HepG2 (cell line): ENCODE results near the gene RTN3. TPM values are rescaled to one million over a fixed set of nuclear protein-coding genes. Genes with fewer than 3 reads are reported as not detected.

ENCODE experiments used
- ATAC-seq: fragments of 200-7000 bp; cut with Tn5 transposase; 3 replicates; pipeline ENCODE4 v1.9.1; 2020; ENCODE audit warnings: mild to moderate bottlenecking, moderate library complexity
- BruUV-seq: library from RNA; stranded (reverse); fragments of 400-500 nt; replicated peaks from 2 replicates; lab custom pipeline; 2021; lab: Mats Ljungman, UMichigan
- CTCF ChIA-PET: fragments of 300-600 bp; formaldehyde crosslinking; extraction: SDS; loops from one replicate; lab custom pipeline; 2021; ENCODE audit warnings: low total read pairs, inconsistent platforms, low intra/inter-chr PET ratio; lab: Yijun Ruan, JAX
- POLR2A ChIA-PET: fragments of 350-600 bp; sonication (Branson Sonifier 250); formaldehyde crosslinking; loops from one replicate; lab custom pipeline; 2020; ENCODE audit warnings: antibody characterized with exemption, inconsistent platforms; lab: Yijun Ruan, JAX
- DNase-seq: peaks from one replicate; pipeline ENCODE4 v3.0.0-alpha.2; 2015; ENCODE audit warnings: low spot score
- FAIRE-seq: peaks from 3 replicates; lab custom pipeline; 2011; peaks lifted over from hg19 to GRCh38; lab: Jason Lieb, UNC
- H2AFZ ChIP-seq: one replicate; pipeline ENCODE4 v1.6.1; 2011; ENCODE audit warnings: low read length, inconsistent platforms
- H3K27ac ChIP-seq: fragments of 300-600 bp; 3 replicates; pipeline ENCODE4 v1.8.0; 2011; ENCODE audit warnings: mixed run types, mild to moderate bottlenecking, mixed read lengths, low read length, inconsistent platforms; ENCODE audit not compliant: insufficient read depth; ENCODE audit errors: extremely low read length
- H3K27me3 ChIP-seq, 2 experiments: fragments of 200-600 bp in 1 of 2; 2 replicates in 1 of 2; 3 replicates in 1 of 2; pipeline versions ENCODE4 v1.6.0 to v1.8.0; 2011; ENCODE audit warnings: low read length in 2 of 2, mild to moderate bottlenecking in 2 of 2, moderate library complexity in 2 of 2, inconsistent platforms in 1 of 2; ENCODE audit not compliant: insufficient read depth in 2 of 2, control insufficient read depth in 1 of 2
- H3K36me3 ChIP-seq, 2 experiments: fragments of 200-600 bp in 1 of 2; replicated peaks in 1 of 2; 2 replicates in 1 of 2; 3 replicates in 1 of 2; pipeline versions ENCODE4 v1.5.1 to v1.8.0; 2011; ENCODE audit warnings: low read length in 2 of 2, inconsistent platforms in 1 of 2; ENCODE audit not compliant: insufficient read depth in 2 of 2, control insufficient read depth in 1 of 2
- H3K4me1 ChIP-seq: 2 replicates; pipeline ENCODE4 v1.5.1; 2012; ENCODE audit warnings: low read length, inconsistent platforms; ENCODE audit not compliant: insufficient read depth
- H3K4me2 ChIP-seq: 2 replicates; pipeline ENCODE4 v1.6.0; 2011; ENCODE audit warnings: low read depth, low read length, inconsistent platforms
- H3K4me3 ChIP-seq, 3 experiments: fragments of 200-600 bp in 1 of 3; sonication (generic), shearing (Covaris generic) in 1 of 3; replicated peaks in 1 of 3; 2 replicates each; pipeline ENCODE4 v1.5.1; 2011 to 2016; ENCODE audit warnings: low read length in 3 of 3, inconsistent platforms in 2 of 3, low read depth in 2 of 3, mild to moderate bottlenecking in 2 of 3, control low read depth in 1 of 3, mixed read lengths in 1 of 3; ENCODE audit not compliant: insufficient read depth in 1 of 3
- H3K79me2 ChIP-seq: one replicate; pipeline ENCODE4 v1.6.1; 2011; ENCODE audit warnings: low read length, inconsistent platforms; ENCODE audit not compliant: insufficient read depth
- H3K9ac ChIP-seq: 2 replicates; pipeline ENCODE4 v1.6.0; 2011; ENCODE audit warnings: mild to moderate bottlenecking, low read depth, low read length, inconsistent platforms; ENCODE audit not compliant: insufficient read depth
- H3K9me3 ChIP-seq: 2 replicates; pipeline ENCODE4 v1.5.1; 2012; ENCODE audit warnings: mild to moderate bottlenecking, low read length
- H4K20me1 ChIP-seq: 2 replicates; pipeline ENCODE4 v1.6.0; 2011; ENCODE audit warnings: inconsistent platforms, mild to moderate bottlenecking, low read length, moderate library complexity; ENCODE audit not compliant: insufficient read depth
- ARID2 ChIP-seq: sonication (generic); formaldehyde crosslinking; IDR thresholded peaks from 2 replicates; pipeline ENCODE4 v1.8.1; 2022; ENCODE audit warnings: mild to moderate bottlenecking, missing genetic modification reagents, borderline replicate concordance
- BRF2 ChIP-seq: sonication (generic); formaldehyde crosslinking; IDR thresholded peaks from 2 replicates; pipeline ENCODE4 v1.8.1; 2022; ENCODE audit warnings: mild to moderate bottlenecking, missing genetic modification reagents
- FOXA1 ChIP-seq, 2 experiments: fragments of 450-650 bp in 1 of 2; sonication (generic) in 1 of 2; formaldehyde crosslinking in 1 of 2; IDR thresholded peaks; 2 replicates each; pipeline versions ENCODE4 v1.4.0 to v1.6.1; 2016 to 2020; ENCODE audit warnings: missing genetic modification reagents in 1 of 2
- FOXA3 ChIP-seq: IDR thresholded peaks from 2 replicates; pipeline ENCODE4 v1.6.1; 2016; ENCODE audit warnings: missing genetic modification reagents, missing compliant biosample characterization
- HDAC2 ChIP-seq: sonication (generic); formaldehyde crosslinking; IDR thresholded peaks from 2 replicates; pipeline ENCODE4 v1.4.0; 2020; ENCODE audit warnings: missing genetic modification reagents
- ISL2 ChIP-seq: sonication (generic); formaldehyde crosslinking; IDR thresholded peaks from 2 replicates; pipeline ENCODE4 v1.5.0; 2020; ENCODE audit warnings: missing genetic modification reagents
- MEIS2 ChIP-seq: sonication (generic); formaldehyde crosslinking; IDR thresholded peaks from 2 replicates; pipeline ENCODE4 v1.9.0; 2021; ENCODE audit warnings: mild to moderate bottlenecking, missing genetic modification reagents
- PATZ1 ChIP-seq: sonication (generic); formaldehyde crosslinking; IDR thresholded peaks from 2 replicates; pipeline ENCODE4 v1.4.0; 2020; ENCODE audit warnings: missing genetic modification reagents
- SCMH1 ChIP-seq: sonication (generic); formaldehyde crosslinking; IDR thresholded peaks from 2 replicates; pipeline ENCODE4 v1.9.0; 2021; ENCODE audit warnings: missing genetic modification reagents, mild to moderate bottlenecking, borderline replicate concordance
- SOX13 ChIP-seq, 3 experiments: fragments of 450-650 bp in 1 of 3; sonication (generic) in 1 of 3; formaldehyde crosslinking in 1 of 3; IDR thresholded peaks in 2 of 3; conservative IDR thresholded peaks in 1 of 3; 2 replicates each; pipeline versions ENCODE4 v1.5.0 to v1.6.1; 2016 to 2020; ENCODE audit warnings: antibody characterized with exemption in 1 of 3, mild to moderate bottlenecking in 1 of 3, missing compliant biosample characterization in 1 of 3, missing genetic modification reagents in 1 of 3, moderate library complexity in 1 of 3
- SOX6 ChIP-seq, 2 experiments: fragments of 450-650 bp in 1 of 2; sonication (generic) in 1 of 2; formaldehyde crosslinking in 1 of 2; IDR thresholded peaks; 2 replicates each; pipeline versions ENCODE4 v1.4.0 to v1.6.1; 2017 to 2020; ENCODE audit warnings: antibody characterized with exemption in 1 of 2, mild to moderate bottlenecking in 1 of 2, missing genetic modification reagents in 1 of 2
- ZBTB7B ChIP-seq: sonication (generic); formaldehyde crosslinking; IDR thresholded peaks from 2 replicates; pipeline ENCODE4 v1.4.0; 2020; ENCODE audit warnings: missing genetic modification reagents
- ZNF232 ChIP-seq: sonication (generic); formaldehyde crosslinking; IDR thresholded peaks from 2 replicates; pipeline ENCODE4 v1.4.0; 2020; ENCODE audit warnings: missing genetic modification reagents, borderline replicate concordance
- ZNF329 ChIP-seq: sonication (generic); formaldehyde crosslinking; IDR thresholded peaks from 2 replicates; pipeline ENCODE4 v1.9.0; 2021; ENCODE audit warnings: low read depth, mild to moderate bottlenecking, missing genetic modification reagents
- ZNF335 ChIP-seq: sonication (generic); formaldehyde crosslinking; IDR thresholded peaks from 2 replicates; pipeline ENCODE4 v1.4.0; 2020; ENCODE audit warnings: missing genetic modification reagents
- ZNF777 ChIP-seq: sonication (generic); formaldehyde crosslinking; IDR thresholded peaks from 2 replicates; pipeline ENCODE4 v1.4.0; 2020; ENCODE audit warnings: missing genetic modification reagents
- WGBS: methylation state at CpG from one replicate; pipeline ENCODE4 v1.1.6; 2017; ENCODE audit warnings: low lambda C conversion rate; 5-methylcytosine and 5-hydroxymethylcytosine counted together
- in situ Hi-C: cut with HindIII; loops from 2 replicates; pipeline ENCODE4 v1.10.0; 2017; ENCODE audit warnings: low pct_unique_long_range_greater_than_20kb; ENCODE audit not compliant: extremely low pct_ligation_motif_present
- intact Hi-C: fragments of 100-400 bp; cut with micrococcal nuclease; formaldehyde crosslinking; loops from one replicate; pipeline ENCODE4 v1.10.0; 2022; ENCODE audit not compliant: unreplicated experiment
- polyA plus RNA-seq, 8 experiments: library from polyadenylated mRNA; depleted of rRNA in 3 of 8; stranded (reverse) in 7 of 8; unstranded in 1 of 8; fragments of >200 nt; fragmentation: Illumina TruSeq in 4 of 8; extraction: Trizol in 4 of 8; gene quantifications; 2 replicates each; pipeline versions ENCODE4 v1.2.1 to v1.2.3, GENCODE V29; 2011 to 2016; ENCODE audit warnings: low read depth in 4 of 8, missing spikeins in 1 of 8, mixed read lengths in 1 of 8; ENCODE audit not compliant: insufficient read depth in 1 of 8
- total RNA-seq, 5 experiments: library from RNA; depleted of rRNA; stranded (reverse); fragments of >200 nt; fragmentation: Illumina TruSeq; extraction: Trizol; gene quantifications; 2 replicates each; pipeline ENCODE4 v1.2.3, GENCODE V29; 2016; ENCODE audit warnings: low read depth in 1 of 5
- TF ChIP-seq, protein P1 (sequence below): sonication (generic); formaldehyde crosslinking; IDR thresholded peaks from 2 replicates; pipeline ENCODE4 v1.4.0; 2020; ENCODE audit warnings: missing genetic modification reagents

The RTN3 gene
- total and polyA plus RNA-seq, 2 of the 13 experiments (the other 11 are each of a cell fraction or from before 2014, with no cell fraction given), result 32.2 to 41.1 TPM

- Histone ChIP-seq H3K27me3 (peaks cover 0 to 4% of the 10 kb centered on the region in 2 experiments; a peak in 2 of 5 replicates), H4K20me1 (no peaks in the 10 kb centered on the region; the same call in 1 of the 2 replicates), H3K4me3 (peak overlapping the region; percentile 65 to 98 (median 85)), H3K27ac (peak overlapping the region; percentile 86), H3K9me3 (no peaks in the 10 kb centered on the region), H3K9ac (peak overlapping the region; percentile 80; the same call in 1 of the 2 replicates), H3K4me1 (peaks cover 43% of the 10 kb centered on the region), H3K79me2 (peaks cover 7% of the 10 kb centered on the region), H3K36me3 (peaks cover 0 to 2% of the 10 kb centered on the region in 2 experiments; a peak in 1 of 5 replicates), H3K4me2 (peak overlapping the region; percentile 76), H2AFZ (no peak overlapping the region)
- FAIRE-seq, result peak; percentile 36
- 2% methylated on average over 4 of the region's 7 CpGs for WGBS
- ChIA-PET CTCF (interaction anchor here (1.1 kb wide), 1 partner anchor 179 kb away, joined by 3 read pairs; no protein-coding TSS in a partner anchor), POLR2A (interaction anchor here (0.9 to 4.3 kb wide), 12 partner anchors 10 to 885 kb away, joined by 3 to 22 read pairs (median 4); partner anchors contain the start of genes MARK2, RTN3 and SLC3A2)
- peak; percentile 47 for DNase-seq
- in situ Hi-C loops, result loop anchor here (10.0 kb wide), 1 partner anchor 148 kb away; the partner anchor contains the start of gene RCOR2
- intact Hi-C loops, result loop anchor here (2.0 to 10.0 kb wide), 4 partner anchors 70 to 181 kb away; no protein-coding TSS in a partner anchor
- ATAC-seq, result peak; percentile 47
- BruUV-seq, result no TSS peak
- TF ChIP-seq ZNF777 (CRISPR knock-in tag) (no peak), ZNF232 (no peak), PATZ1 (CRISPR knock-in tag) (peak; percentile 94), MEIS2 (CRISPR knock-in tag) (no peak), SCMH1 (CRISPR knock-in tag) (no peak), ZNF329 (CRISPR knock-in tag) (0 out of 2 replicates have a peak, but pooled peaks have one; percentile 28), ISL2 (CRISPR knock-in tag) (0 out of 2 replicates have a peak, but pooled peaks have one; percentile 15), ARID2 (CRISPR knock-in tag) (0 out of 2 replicates have a peak, but pooled peaks have one; percentile 23), SOX13 (IDR thresholded peaks at IDR 0.05) (no peak), SOX13 (CRISPR knock-in tag; conservative IDR thresholded peaks at IDR 0.05 in 1 of 2, IDR thresholded peaks at IDR 0.05 in 1 of 2) (peak in 1 of 2 experiments; percentile 46; a peak in 1 of 4 replicates), ZBTB7B (peak; percentile 54; the same call in 1 of the 2 replicates), ZNF335 (CRISPR knock-in tag) (no peak), SOX6 (IDR thresholded peaks at IDR 0.05) (no peak), SOX6 (CRISPR knock-in tag; IDR thresholded peaks at IDR 0.05) (peak; percentile 46; the same call in 1 of the 2 replicates), FOXA3 (CRISPR knock-in tag) (peak; percentile 5; the same call in 1 of the 2 replicates), HDAC2 (CRISPR knock-in tag) (no peak), FOXA1 (IDR thresholded peaks at IDR 0.05) (no peak), FOXA1 (CRISPR knock-in tag; IDR thresholded peaks at IDR 0.05) (peak; percentile 49; the same call in 1 of the 2 replicates), BRF2 (CRISPR knock-in tag) (no peak)
- TF ChIP-seq, protein P1, sequence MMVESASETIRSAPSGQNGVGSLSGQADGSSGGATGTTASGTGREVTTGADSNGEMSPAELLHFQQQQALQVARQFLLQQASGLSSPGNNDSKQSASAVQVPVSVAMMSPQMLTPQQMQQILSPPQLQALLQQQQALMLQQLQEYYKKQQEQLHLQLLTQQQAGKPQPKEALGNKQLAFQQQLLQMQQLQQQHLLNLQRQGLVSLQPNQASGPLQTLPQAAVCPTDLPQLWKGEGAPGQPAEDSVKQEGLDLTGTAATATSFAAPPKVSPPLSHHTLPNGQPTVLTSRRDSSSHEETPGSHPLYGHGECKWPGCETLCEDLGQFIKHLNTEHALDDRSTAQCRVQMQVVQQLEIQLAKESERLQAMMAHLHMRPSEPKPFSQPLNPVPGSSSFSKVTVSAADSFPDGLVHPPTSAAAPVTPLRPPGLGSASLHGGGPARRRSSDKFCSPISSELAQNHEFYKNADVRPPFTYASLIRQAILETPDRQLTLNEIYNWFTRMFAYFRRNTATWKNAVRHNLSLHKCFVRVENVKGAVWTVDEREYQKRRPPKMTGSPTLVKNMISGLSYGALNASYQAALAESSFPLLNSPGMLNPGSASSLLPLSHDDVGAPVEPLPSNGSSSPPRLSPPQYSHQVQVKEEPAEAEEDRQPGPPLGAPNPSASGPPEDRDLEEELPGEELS (CRISPR knock-in tag), result peak; percentile 38; the same call in 1 of the 2 replicates
Measured at GRCh38 chr11:63766531-63767235, 85.4 kb downstream of the RTN3 start.
